Liver (tissue), 2 donors: ENCODE measurements around the gene RPS14.

ENCODE experiments used
- MAX ChIP-seq: IDR thresholded peaks from 2 replicates; pipeline ENCODE4 v1.6.1; 2016; ENCODE audit warnings: antibody characterized with exemption
- TF ChIP-seq, protein P1 (sequence below): fragments of 150-350 bp; IDR thresholded peaks from 2 replicates; pipeline ENCODE4 v1.5.1; 2017; ENCODE audit warnings: improper control_type of control experiment, low read depth, low read length; ENCODE audit not compliant: missing input control
- donor health status: healthy.

- TF ChIP-seq, protein P1, sequence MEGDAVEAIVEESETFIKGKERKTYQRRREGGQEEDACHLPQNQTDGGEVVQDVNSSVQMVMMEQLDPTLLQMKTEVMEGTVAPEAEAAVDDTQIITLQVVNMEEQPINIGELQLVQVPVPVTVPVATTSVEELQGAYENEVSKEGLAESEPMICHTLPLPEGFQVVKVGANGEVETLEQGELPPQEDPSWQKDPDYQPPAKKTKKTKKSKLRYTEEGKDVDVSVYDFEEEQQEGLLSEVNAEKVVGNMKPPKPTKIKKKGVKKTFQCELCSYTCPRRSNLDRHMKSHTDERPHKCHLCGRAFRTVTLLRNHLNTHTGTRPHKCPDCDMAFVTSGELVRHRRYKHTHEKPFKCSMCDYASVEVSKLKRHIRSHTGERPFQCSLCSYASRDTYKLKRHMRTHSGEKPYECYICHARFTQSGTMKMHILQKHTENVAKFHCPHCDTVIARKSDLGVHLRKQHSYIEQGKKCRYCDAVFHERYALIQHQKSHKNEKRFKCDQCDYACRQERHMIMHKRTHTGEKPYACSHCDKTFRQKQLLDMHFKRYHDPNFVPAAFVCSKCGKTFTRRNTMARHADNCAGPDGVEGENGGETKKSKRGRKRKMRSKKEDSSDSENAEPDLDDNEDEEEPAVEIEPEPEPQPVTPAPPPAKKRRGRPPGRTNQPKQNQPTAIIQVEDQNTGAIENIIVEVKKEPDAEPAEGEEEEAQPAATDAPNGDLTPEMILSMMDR = no peak
- no peak for TF ChIP-seq MAX
Observed at GRCh38 chr5:150402229-150402773, 47.2 kb downstream of the RPS14 start.
